HG03457 (cell line): ENCODE data around the gene CTU2.

Experiments used
- ATAC-seq: cut with Tn5 transposase; IDR thresholded peaks from one replicate; pipeline ENCODE4 v1.9.1; 2021; ENCODE audit warnings: moderate number of reproducible peaks; ENCODE audit not compliant: unreplicated experiment

CTU2 gene

DNA sequence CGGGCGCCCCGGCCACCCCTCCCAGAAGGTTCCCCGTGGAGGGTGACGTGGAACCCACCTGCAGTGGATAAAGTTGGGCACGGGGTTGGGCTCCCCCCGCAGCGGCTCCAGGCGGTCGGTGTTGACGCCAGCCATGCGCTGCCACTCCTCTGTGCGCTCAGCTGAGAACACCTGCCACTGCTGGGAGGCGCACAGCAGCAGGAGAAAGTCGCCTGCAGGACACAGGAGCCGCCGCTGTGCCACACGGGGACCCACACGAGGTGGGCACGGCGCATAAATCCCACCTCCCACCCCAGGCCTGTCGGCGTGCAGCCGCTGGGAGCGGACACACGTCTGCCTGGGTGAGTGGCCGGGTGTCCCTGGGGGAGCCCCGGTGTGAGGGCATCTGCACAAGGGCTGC lies 20.7 kb downstream of the CTU2 start:
- ATAC-seq, result no peak

- ATAC-seq, result no peak
Measured at GRCh38 chr16:88727871-88728270, 21.6 kb downstream of the CTU2 start.

GRCh38 chr16:88730632-88731607 lies 24.6 kb downstream of the CTU2 start:
- no peak for ATAC-seq

- ATAC-seq, result no peak
Measured at GRCh38 chr16:88731699-88732098, 25.4 kb downstream of the CTU2 start.

DNA sequence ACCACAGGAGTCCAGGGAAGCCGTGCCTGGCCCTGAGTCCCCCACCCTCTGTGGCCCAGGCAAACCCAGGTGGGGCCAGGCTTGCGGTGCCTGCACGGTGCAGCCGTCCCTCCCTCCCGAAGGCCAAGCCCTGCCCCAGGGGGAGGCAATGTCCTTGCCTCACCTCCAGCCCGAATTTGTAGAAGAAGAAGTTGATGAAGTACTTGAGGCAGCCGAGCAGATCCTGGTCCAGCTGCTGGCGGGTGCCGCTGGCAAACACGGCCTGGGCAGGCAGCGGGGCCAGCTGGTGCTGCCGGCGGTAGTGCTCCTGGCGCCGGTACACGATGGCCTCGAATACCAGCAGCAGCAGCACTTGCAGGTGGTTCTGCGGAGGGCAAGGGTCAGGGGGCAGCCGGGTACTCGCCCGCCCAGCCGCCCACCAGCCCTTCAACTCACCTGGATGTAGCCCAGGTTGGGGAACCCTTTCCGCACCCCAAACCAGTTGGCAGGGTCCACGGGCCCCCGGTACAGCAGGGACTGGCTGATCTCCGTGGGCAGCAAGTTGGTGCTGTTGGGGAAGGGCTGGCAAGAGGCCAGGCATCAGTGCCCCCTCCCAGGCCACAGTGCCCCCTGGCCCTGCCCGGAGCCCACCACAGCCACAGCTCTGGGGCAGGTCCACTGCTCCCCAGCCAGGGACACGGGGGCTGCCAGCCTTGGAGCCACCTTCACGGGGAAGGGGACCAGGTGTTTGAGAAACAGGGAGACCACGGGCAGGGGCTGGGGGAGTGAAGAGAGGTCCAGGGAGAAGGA lies 26.1 kb downstream of the CTU2 start:
- no peak for ATAC-seq

GRCh38 chr16:88732961-88733294 lies 26.6 kb downstream of the CTU2 start:
- ATAC-seq, result no peak

DNA sequence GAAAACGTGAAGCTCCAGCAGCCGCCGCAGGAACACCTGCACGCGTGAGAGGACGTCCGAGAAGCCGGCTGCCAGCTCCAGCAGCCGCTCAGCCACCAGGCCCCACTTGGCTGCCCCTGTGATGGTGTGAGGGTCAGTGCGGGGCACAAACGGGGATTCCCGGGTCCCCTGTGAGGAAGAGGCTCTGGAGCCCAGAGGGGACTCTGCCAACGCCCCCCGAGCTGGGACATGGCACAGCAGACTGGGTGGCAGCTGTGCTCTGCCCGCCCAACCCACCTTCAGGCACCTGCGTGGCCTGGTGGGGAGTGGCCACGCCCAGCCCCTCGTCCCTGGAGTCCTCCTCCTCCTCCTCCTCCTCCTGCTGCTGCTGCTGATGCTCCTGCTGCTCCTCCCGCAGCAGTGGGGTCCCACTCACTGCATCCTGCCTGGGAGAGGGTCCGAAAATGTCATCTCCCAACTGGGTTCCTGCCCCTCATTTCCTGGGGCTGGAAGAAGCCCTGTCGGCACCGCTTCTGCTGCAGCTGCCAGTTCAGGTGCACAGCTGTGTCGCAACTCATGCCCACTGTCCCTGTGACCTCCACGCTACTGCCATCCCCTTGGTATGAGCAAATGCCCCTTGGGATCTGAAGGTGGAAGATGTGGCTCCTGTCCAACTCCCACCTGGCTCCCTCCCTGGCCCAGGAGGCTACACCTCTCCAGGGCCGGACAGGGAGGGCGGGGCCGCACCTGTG lies 27.5 kb downstream of the CTU2 start:
- ATAC-seq, result no peak

DNA sequence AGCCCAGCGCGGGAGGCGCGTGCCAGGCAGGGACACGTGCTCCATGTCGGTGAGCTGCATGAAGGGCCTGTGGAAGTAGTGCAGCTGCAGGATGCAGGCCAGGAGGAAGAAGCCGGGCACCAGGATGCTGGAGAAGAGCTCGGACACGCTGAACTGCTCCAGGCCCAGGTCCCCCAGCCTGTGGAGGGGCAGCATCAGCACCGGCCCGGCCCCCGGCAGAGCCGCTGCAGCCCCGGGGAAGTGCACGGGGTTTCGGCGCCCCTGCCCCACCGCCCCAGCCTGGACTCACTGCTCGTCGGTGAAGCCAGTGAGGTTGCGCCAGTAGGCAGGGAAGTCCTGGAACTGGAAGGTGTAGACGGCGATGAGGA lies 28.0 kb downstream of the CTU2 start:
- ATAC-seq, result no peak

- no peak for ATAC-seq
Measured at GRCh38 chr16:88735121-88735520, 28.8 kb downstream of the CTU2 start.

GRCh38 chr16:88735616-88736015 lies 29.3 kb downstream of the CTU2 start:
- no peak for ATAC-seq

GRCh38 chr16:88736088-88736487 lies 29.8 kb downstream of the CTU2 start:
- ATAC-seq, result no peak

GRCh38 chr16:88736496-88736895 lies 30.2 kb downstream of the CTU2 start:
- no peak for ATAC-seq

GRCh38 chr16:88737298-88738150 lies 31.2 kb downstream of the CTU2 start:
- no peak for ATAC-seq

DNA sequence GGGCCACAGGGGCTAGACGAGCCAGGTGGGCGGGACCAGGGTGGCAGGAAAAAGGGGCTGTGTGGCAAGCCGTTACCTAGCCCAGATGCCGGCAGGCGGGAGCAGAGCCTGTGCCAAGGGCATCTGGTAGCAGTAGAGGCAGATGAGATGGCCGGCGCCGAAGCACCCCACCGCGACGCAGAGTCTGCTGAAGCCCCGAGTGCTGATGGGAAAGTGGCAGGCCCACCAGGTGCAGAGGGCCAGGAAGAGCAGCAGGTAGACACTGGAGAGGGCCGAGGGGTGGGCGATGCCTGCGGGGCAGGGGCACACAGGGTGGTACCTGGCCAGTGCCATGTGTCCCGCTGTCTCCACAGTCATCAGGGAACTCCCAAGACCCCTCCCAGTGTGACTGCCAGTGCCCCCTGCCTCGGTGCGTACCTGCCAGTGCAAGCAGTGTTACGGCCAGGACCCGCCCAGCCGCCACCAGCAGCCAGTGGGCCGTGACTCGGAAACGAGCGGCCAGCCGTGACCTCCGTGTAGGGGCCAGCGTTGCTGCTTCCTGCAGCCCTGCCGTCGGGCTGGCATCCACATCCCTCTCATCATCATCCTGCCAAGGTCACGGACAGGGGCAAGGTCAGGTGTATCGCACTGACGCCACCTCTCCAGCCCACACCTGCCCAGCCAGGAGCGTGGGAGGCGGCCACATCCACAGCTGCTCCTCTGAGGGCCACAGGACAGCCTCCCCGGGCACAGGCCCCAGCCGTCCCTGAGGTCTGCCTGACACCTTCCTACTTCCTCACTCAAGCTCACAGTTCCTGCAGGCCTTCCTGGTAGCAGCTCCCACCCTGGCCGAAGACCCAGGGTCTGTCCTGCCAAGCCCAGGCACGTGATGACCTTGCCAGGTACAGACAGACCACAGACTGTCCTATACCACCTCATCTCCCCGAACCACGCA lies 32.1 kb downstream of the CTU2 start:
- ATAC-seq, result no peak

- ATAC-seq, result no peak
Measured at GRCh38 chr16:88739139-88739976, 33.1 kb downstream of the CTU2 start.

DNA sequence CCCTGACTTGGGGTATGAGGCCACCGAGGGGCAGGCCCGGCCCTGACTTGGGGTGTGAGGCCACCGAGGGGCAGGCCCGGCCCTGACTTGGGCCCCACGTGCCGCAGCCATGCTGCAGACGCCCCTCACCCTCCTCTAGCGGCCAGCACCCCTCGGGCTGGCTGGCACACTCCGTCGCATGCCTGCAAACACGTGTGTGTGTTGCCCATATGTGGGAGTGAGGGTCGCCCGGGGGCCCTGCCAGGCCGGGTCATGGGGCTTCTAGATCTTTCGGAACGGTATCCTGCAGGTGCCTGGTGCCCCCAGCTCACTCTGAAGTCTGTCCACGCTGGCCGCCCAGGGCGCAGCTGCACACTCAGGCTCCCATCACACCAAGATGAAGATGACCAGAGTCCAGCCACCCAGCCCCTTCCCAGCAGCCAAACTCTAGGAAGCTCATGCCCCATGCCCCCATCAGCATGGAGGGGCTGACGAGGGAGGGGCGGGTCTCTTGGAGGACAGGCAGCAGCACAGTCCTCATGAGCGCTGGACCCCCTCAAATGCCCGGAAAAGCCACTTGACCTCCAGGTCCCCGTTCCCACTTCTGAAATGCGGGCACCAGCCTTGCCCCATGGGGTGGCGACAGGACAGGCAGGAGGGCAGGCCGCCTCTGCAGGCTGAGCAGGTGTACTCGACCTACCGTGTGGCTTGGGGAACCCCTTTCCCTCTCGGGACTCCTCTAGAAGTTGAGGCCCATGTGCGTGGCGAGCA lies 33.8 kb downstream of the CTU2 start:
- ATAC-seq, result no peak

GRCh38 chr16:88740727-88741055 lies 34.4 kb downstream of the CTU2 start:
- ATAC-seq, result no peak

DNA sequence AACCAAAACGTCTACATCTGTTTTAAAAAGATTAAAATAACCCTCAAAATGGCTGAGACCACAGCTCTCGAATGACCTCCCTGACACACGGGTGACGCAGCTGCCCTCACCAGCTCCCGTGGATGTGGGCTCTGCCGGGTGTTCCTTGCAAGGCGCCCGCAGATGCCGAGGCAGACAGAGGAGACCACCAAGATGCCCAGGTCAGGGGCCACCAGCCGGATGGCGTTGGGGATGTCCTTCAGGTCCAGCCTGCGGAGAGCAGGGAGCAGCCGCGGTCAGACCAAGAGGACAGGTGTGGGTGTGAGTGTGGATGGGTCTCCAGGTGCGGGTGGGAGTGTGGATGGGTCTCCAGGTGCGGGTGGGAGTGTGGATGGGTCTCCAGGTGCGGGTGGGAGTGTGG lies 35.1 kb downstream of the CTU2 start:
- ATAC-seq, result no peak
